ENCODE measurements around the gene KIAA2012.

Gene KIAA2012

DNA sequence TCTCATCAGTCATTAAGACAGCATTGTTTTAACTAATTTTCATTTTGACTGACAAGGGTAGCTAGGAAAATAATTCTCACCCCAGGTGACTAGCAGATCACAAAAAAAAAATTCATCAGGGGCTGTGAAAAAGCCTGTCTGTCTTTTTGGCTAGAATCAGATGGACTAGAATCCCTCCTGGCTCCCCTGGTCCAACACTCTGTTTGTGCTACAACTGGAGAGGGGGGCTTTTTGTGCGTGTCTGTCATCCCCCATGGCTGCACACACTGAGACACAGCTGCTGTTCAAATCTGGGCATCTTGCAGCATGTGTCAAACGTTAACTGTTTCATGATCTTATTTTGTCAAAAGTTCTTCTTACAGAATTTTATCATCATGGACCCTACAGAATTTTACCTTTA lies 51.2 kb downstream of the KIAA2012 start (continued):
- TF ChIP-seq PPARA (CRISPR knock-in tag; IDR thresholded peaks at IDR 0.05; ENCODE audit: borderline replicate concordance) (no peak), TCF4 (CRISPR knock-in tag; IDR thresholded peaks at IDR 0.05; ENCODE audit: borderline replicate concordance) (no peak), ZNF8 (CRISPR knock-in tag; IDR thresholded peaks at IDR 0.05) (no peak), GLIS3 (CRISPR knock-in tag; IDR thresholded peaks at IDR 0.05) (no peak), OSR1 (CRISPR knock-in tag; IDR thresholded peaks at IDR 0.05) (no peak), ZFP3 (CRISPR knock-in tag; IDR thresholded peaks at IDR 0.05) (no peak), ESRRG (CRISPR knock-in tag; IDR thresholded peaks at IDR 0.05) (no peak)

DNA sequence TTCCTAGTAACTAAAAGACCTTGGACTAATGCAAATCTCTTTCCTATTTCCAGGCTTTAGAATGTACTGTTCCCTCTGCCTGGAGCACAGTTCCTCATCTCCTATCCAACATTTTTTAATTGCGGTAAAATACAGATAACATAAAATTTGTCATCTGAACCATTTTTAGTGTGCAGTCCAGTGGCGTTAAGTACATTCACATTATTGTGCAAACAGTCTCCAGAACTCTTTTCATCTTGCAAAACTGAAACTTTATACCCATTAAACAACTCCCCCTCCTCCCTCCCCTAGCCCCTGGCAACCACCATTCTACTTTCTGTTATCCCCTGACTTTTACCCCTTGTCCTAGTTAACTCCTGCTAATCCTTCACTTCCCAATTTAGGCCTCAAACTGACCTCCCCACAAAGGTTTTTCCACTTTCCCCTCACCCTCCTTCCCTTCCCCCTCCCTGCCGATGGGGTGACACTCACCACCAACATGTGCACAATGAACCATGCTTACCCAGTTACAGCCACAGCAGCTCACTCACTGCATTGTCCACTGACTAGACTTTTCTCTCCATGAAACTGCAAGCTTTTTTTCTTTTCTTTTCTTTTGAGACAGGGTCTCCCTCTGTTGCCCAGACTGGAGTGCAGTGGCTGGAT lies 54.8 kb downstream of the KIAA2012 start:
- TF ChIP-seq, protein P1, sequence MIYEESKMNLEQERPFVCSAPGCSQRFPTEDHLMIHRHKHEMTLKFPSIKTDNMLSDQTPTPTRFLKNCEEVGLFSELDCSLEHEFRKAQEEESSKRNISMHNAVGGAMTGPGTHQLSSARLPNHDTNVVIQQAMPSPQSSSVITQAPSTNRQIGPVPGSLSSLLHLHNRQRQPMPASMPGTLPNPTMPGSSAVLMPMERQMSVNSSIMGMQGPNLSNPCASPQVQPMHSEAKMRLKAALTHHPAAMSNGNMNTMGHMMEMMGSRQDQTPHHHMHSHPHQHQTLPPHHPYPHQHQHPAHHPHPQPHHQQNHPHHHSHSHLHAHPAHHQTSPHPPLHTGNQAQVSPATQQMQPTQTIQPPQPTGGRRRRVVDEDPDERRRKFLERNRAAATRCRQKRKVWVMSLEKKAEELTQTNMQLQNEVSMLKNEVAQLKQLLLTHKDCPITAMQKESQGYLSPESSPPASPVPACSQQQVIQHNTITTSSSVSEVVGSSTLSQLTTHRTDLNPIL (CRISPR knock-in tag; IDR thresholded peaks at IDR 0.05; ENCODE audit: low read depth): no peak
- TF ChIP-seq, protein P2, sequence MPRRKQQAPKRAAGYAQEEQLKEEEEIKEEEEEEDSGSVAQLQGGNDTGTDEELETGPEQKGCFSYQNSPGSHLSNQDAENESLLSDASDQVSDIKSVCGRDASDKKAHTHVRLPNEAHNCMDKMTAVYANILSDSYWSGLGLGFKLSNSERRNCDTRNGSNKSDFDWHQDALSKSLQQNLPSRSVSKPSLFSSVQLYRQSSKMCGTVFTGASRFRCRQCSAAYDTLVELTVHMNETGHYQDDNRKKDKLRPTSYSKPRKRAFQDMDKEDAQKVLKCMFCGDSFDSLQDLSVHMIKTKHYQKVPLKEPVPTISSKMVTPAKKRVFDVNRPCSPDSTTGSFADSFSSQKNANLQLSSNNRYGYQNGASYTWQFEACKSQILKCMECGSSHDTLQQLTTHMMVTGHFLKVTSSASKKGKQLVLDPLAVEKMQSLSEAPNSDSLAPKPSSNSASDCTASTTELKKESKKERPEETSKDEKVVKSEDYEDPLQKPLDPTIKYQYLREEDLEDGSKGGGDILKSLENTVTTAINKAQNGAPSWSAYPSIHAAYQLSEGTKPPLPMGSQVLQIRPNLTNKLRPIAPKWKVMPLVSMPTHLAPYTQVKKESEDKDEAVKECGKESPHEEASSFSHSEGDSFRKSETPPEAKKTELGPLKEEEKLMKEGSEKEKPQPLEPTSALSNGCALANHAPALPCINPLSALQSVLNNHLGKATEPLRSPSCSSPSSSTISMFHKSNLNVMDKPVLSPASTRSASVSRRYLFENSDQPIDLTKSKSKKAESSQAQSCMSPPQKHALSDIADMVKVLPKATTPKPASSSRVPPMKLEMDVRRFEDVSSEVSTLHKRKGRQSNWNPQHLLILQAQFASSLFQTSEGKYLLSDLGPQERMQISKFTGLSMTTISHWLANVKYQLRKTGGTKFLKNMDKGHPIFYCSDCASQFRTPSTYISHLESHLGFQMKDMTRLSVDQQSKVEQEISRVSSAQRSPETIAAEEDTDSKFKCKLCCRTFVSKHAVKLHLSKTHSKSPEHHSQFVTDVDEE (CRISPR knock-in tag; IDR thresholded peaks at IDR 0.05): no peak
- no peak for ATAC-seq

DNA sequence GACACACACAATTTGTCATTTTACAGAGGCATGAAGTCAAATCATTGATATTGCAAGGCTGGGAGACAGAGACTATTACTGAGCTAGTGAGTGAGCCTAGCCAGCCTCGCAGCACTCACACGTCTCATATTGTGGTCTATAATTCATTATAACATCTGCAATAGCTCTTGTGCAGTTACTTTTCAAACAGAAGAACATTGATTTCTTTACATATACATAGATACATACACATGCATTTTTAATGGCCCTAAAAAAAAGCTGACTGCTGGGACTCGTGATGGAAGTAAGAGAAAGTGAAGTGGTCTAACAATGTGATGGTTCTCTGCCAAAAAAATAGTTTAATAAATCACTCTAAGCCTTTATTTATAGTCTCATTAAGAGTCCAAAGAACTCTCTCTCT lies 56.8 kb downstream of the KIAA2012 start:
- no peak for ATAC-seq
- TF ChIP-seq, protein P3, sequence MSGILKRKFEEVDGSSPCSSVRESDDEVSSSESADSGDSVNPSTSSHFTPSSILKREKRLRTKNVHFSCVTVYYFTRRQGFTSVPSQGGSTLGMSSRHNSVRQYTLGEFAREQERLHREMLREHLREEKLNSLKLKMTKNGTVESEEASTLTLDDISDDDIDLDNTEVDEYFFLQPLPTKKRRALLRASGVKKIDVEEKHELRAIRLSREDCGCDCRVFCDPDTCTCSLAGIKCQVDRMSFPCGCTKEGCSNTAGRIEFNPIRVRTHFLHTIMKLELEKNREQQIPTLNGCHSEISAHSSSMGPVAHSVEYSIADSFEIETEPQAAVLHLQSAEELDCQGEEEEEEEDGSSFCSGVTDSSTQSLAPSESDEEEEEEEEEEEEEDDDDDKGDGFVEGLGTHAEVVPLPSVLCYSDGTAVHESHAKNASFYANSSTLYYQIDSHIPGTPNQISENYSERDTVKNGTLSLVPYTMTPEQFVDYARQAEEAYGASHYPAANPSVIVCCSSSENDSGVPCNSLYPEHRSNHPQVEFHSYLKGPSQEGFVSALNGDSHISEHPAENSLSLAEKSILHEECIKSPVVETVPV (CRISPR knock-in tag; IDR thresholded peaks at IDR 0.05): no peak
- TF ChIP-seq SNAI2 (CRISPR knock-in tag; IDR thresholded peaks at IDR 0.05) (no peak), GLIS3 (CRISPR knock-in tag; IDR thresholded peaks at IDR 0.05) (no peak), CSDC2 (CRISPR knock-in tag; IDR thresholded peaks at IDR 0.05) (no peak), ARNTL (CRISPR knock-in tag; IDR thresholded peaks at IDR 0.05; ENCODE audit: borderline replicate concordance, low read depth) (no peak), ZNF565 (CRISPR knock-in tag; conservative IDR thresholded peaks at IDR 0.05; ENCODE audit: low read depth) (no peak), ZNF70 (CRISPR knock-in tag; IDR thresholded peaks at IDR 0.05) (no peak), ZC3H10 (CRISPR knock-in tag; IDR thresholded peaks at IDR 0.05) (no peak), TCF4 (CRISPR knock-in tag; IDR thresholded peaks at IDR 0.05; ENCODE audit: borderline replicate concordance) (no peak), ZNF8 (CRISPR knock-in tag; IDR thresholded peaks at IDR 0.05) (no peak), RARB (CRISPR knock-in tag; IDR thresholded peaks at IDR 0.05) (no peak), ISL1 (CRISPR knock-in tag; IDR thresholded peaks at IDR 0.05) (no peak; the same call in 1 of the 2 replicates), ZFP30 (CRISPR knock-in tag; IDR thresholded peaks at IDR 0.05) (no peak), PPARA (CRISPR knock-in tag; IDR thresholded peaks at IDR 0.05; ENCODE audit: borderline replicate concordance) (no peak)
- TF ChIP-seq, protein P1 (CRISPR knock-in tag; IDR thresholded peaks at IDR 0.05; ENCODE audit: low read depth): no peak
- TF ChIP-seq, protein P4, sequence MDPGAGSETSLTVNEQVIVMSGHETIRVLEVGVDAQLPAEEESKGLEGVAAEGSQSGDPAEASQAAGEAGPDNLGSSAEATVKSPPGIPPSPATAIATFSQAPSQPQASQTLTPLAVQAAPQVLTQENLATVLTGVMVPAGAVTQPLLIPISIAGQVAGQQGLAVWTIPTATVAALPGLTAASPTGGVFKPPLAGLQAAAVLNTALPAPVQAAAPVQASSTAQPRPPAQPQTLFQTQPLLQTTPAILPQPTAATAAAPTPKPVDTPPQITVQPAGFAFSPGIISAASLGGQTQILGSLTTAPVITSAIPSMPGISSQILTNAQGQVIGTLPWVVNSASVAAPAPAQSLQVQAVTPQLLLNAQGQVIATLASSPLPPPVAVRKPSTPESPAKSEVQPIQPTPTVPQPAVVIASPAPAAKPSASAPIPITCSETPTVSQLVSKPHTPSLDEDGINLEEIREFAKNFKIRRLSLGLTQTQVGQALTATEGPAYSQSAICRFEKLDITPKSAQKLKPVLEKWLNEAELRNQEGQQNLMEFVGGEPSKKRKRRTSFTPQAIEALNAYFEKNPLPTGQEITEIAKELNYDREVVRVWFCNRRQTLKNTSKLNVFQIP (CRISPR knock-in tag; IDR thresholded peaks at IDR 0.05; ENCODE audit: borderline replicate concordance, low read depth): no peak
